Retina (tissue), 1 donor: ENCODE results near the gene MRAP.
"Not testable (repeated sequence)": the region's sequence is repeated elsewhere in the genome, so short reads cannot be mapped to it uniquely, and the experiment has no call there.

Experiments used
- DNase-seq: peaks from one replicate; pipeline ENCODE4 v3.0.0-alpha.2; 2016

The MRAP gene

GRCh38 chr21:32300117-32300681, 1.5 kb downstream of the MRAP start:
- DNase-seq = no peak

- no peak for DNase-seq
Observed at GRCh38 chr21:32301596-32301995, 2.9 kb downstream of the MRAP start.

GRCh38 chr21:32302560-32302959, 3.9 kb downstream of the MRAP start:
- DNase-seq = no peak

GRCh38 chr21:32303385-32303784, 4.7 kb downstream of the MRAP start:
- DNase-seq = no peak

- DNase-seq = no peak
Observed at GRCh38 chr21:32304998-32305397, 6.3 kb downstream of the MRAP start.

- peak; percentile 19 for DNase-seq
Observed at GRCh38 chr21:32306021-32306780, 7.5 kb downstream of the MRAP start.

GRCh38 chr21:32307706-32308105, 9.1 kb downstream of the MRAP start:
- no peak for DNase-seq

- no peak for DNase-seq
Observed at GRCh38 chr21:32308696-32309095, 10.0 kb downstream of the MRAP start.

GRCh38 chr21:32309906-32310460, 11.3 kb downstream of the MRAP start:
- no peak for DNase-seq

GRCh38 chr21:32310976-32311375, 12.3 kb downstream of the MRAP start:
- not testable (repeated sequence) for DNase-seq

- DNase-seq = no peak
Observed at GRCh38 chr21:32311621-32312020, 13.0 kb downstream of the MRAP start.

- DNase-seq = no peak
Observed at GRCh38 chr21:32312326-32312725, 13.7 kb downstream of the MRAP start.

GRCh38 chr21:32312976-32313375, 14.3 kb downstream of the MRAP start:
- no peak for DNase-seq

GRCh38 chr21:32314806-32315205, 16.2 kb downstream of the MRAP start:
- no peak for DNase-seq

- no peak for DNase-seq
Observed at GRCh38 chr21:32315511-32316281, 17.0 kb downstream of the MRAP start.

GRCh38 chr21:32316361-32317215, 17.9 kb downstream of the MRAP start:
- DNase-seq = no peak

- no peak for DNase-seq
Observed at GRCh38 chr21:32317726-32318125, 19.1 kb downstream of the MRAP start.

- no peak for DNase-seq
Observed at GRCh38 chr21:32319012-32319411, 20.4 kb downstream of the MRAP start.

- DNase-seq = no peak
Observed at GRCh38 chr21:32320059-32320458, 21.4 kb downstream of the MRAP start.

- DNase-seq = no peak
Observed at GRCh38 chr21:32320726-32321125, 22.1 kb downstream of the MRAP start.

- DNase-seq = no peak
Observed at GRCh38 chr21:32321480-32321879, 22.8 kb downstream of the MRAP start.

- DNase-seq = no peak
Observed at GRCh38 chr21:32322103-32322502, 23.4 kb downstream of the MRAP start.

GRCh38 chr21:32322676-32323075, 24.0 kb downstream of the MRAP start:
- DNase-seq = no peak
